ENCODE data around the gene NARF. TPM values are rescaled to one million over a fixed set of nuclear protein-coding genes. Genes with fewer than 3 reads are reported as not detected.

NARF gene
- total RNA-seq, 1 donor from 2014 or later, result 64.4 TPM

DNA sequence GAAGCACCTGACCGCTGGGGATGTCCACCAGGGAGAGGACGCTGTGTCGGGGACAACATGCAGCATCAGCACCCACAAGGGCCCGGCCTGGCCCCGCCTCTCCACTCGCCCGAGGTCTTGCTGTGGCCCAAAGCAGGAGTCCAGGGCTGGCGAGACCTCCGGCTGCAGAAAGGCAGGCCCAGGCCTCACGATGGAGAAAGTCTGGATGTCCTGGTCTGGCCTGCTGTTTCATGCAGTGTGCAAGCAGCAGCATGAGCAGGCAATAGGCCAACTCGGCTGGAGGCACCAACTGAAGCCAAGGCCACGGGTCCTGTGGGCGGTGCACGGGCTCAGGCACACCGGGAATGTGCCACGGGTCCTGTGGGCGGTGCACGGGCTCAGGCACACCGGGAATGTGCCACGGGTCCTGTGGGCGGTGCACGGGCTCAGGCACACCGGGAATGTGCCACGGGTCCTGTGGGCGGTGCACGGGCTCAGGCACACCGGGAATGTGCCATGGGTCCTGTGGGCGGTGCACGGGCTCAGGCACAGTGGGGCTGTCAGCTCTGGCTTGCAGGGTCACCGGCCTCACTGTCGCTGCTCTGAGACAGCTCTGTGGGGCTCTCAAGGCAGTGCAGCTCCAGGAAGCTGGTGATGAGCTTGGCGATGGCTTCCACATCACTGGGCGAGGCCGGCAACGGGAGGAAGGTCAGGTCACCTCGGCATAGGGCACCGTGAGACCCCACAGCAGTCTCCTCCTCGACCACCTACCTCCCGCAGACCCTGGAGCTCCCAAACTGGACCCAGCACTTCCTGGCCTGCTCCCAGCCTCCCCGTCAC, 14.9 kb upstream of the NARF start:
- H3K9me3 Mint-ChIP-seq (ENCODE audit: unreplicated experiment), result peaks cover 1% of the 10 kb centered on the region

DNA sequence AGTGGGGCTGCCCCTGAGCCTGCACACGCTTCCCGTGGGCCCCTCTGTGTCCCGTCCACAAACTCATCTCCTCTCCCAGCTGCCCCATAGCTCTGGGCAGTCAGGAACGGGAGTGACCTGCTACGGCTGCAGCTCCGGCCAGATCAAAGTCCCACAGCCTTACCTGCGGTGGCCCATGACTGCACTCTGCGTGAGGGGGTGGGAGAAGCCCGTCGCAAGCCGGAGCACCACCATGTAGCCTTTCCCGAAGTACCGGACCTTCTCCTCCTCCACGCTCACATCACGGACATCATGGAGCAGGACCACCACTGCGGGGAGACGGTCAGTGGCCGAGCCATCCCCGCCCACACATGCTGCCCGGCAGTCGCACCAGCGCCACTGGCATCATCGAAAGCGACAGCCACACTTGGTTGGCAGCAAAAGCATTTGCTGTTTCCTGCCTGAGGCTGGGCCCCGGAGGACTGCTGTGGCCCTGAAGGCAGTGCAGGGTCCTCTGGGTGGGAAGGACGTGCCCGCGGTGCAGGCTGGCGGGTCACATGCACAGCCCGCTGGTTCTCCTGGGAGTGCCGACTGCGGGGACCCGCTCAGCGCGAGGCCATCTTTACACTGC, 14.2 kb upstream of the NARF start:
- Histone ChIP-seq H3K4me3 (ENCODE audit: insufficient read depth, low read depth, low read length) (no peak overlapping the region), H3K27me3 (ENCODE audit: insufficient read depth, low read length) (no peaks in the 10 kb centered on the region), H4K20me1 (ENCODE audit: insufficient read depth, low read length) (peaks cover 42% of the 10 kb centered on the region), H3K4me1 (ENCODE audit: insufficient read depth, low read length) (peaks cover 9% of the 10 kb centered on the region), H3K9me3 (ENCODE audit: insufficient read depth, low read depth, low read length) (no peaks in the 10 kb centered on the region), H3K9ac (ENCODE audit: low read length) (no peak overlapping the region), H3K4me2 (ENCODE audit: low read length) (no peak overlapping the region), H3K79me2 (ENCODE audit: insufficient read depth, low read length) (peaks cover 7% of the 10 kb centered on the region), H2AFZ (ENCODE audit: low read depth, low read length) (no peak overlapping the region), H3K36me3 (ENCODE audit: insufficient read depth, low read length) (no peaks in the 10 kb centered on the region), H3K27ac (ENCODE audit: low read depth, low read length) (no peak overlapping the region)
- Mint-ChIP-seq H3K4me3 (ENCODE audit: unreplicated experiment) (no peak overlapping the region), H3K27ac (ENCODE audit: unreplicated experiment) (no peak overlapping the region), H3K36me3 (ENCODE audit: low read depth, unreplicated experiment) (peaks cover 8% of the 10 kb centered on the region), H3K4me1 (ENCODE audit: low read depth, unreplicated experiment) (no peaks in the 10 kb centered on the region), H3K27me3 (ENCODE audit: low read depth, unreplicated experiment) (no peaks in the 10 kb centered on the region), H3K9me3 (ENCODE audit: unreplicated experiment) (peaks cover 1% of the 10 kb centered on the region)
- TF ChIP-seq, protein P1, sequence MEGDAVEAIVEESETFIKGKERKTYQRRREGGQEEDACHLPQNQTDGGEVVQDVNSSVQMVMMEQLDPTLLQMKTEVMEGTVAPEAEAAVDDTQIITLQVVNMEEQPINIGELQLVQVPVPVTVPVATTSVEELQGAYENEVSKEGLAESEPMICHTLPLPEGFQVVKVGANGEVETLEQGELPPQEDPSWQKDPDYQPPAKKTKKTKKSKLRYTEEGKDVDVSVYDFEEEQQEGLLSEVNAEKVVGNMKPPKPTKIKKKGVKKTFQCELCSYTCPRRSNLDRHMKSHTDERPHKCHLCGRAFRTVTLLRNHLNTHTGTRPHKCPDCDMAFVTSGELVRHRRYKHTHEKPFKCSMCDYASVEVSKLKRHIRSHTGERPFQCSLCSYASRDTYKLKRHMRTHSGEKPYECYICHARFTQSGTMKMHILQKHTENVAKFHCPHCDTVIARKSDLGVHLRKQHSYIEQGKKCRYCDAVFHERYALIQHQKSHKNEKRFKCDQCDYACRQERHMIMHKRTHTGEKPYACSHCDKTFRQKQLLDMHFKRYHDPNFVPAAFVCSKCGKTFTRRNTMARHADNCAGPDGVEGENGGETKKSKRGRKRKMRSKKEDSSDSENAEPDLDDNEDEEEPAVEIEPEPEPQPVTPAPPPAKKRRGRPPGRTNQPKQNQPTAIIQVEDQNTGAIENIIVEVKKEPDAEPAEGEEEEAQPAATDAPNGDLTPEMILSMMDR (IDR thresholded peaks at IDR 0.05; ENCODE audit: insufficient read depth, low read depth, low read length), result no peak
- TF ChIP-seq EZH2 (IDR thresholded peaks at IDR 0.05; ENCODE audit: insufficient read depth, low read length), result no peak
- DNase-seq (ENCODE audit: low read depth) (no peak), FAIRE-seq (no peak)

More for the DNA sequence above, 14.9 kb upstream of the NARF start:
- Histone ChIP-seq H3K36me3 (ENCODE audit: insufficient read depth, low read length) (no peaks in the 10 kb centered on the region), H2AFZ (ENCODE audit: low read depth, low read length) (no peak overlapping the region), H3K79me2 (ENCODE audit: insufficient read depth, low read length) (peaks cover under 1% of the 10 kb centered on the region), H3K27me3 (ENCODE audit: insufficient read depth, low read length) (no peaks in the 10 kb centered on the region), H3K9ac (ENCODE audit: low read length) (no peak overlapping the region), H4K20me1 (ENCODE audit: insufficient read depth, low read length) (peaks cover 42% of the 10 kb centered on the region), H3K4me1 (ENCODE audit: insufficient read depth, low read length) (peaks cover 9% of the 10 kb centered on the region), H3K27ac (ENCODE audit: low read depth, low read length) (no peak overlapping the region), H3K9me3 (ENCODE audit: insufficient read depth, low read depth, low read length) (no peaks in the 10 kb centered on the region), H3K4me2 (ENCODE audit: low read length) (no peak overlapping the region), H3K4me3 (ENCODE audit: insufficient read depth, low read depth, low read length) (no peak overlapping the region)
- DNase-seq (ENCODE audit: low read depth) (no peak), FAIRE-seq (no peak)
- Mint-ChIP-seq H3K4me1 (ENCODE audit: low read depth, unreplicated experiment) (no peaks in the 10 kb centered on the region), H3K27ac (ENCODE audit: unreplicated experiment) (no peak overlapping the region), H3K36me3 (ENCODE audit: low read depth, unreplicated experiment) (peaks cover 8% of the 10 kb centered on the region), H3K4me3 (ENCODE audit: unreplicated experiment) (no peak overlapping the region), H3K27me3 (ENCODE audit: low read depth, unreplicated experiment) (no peaks in the 10 kb centered on the region)
- TF ChIP-seq, protein P1 (IDR thresholded peaks at IDR 0.05; ENCODE audit: insufficient read depth, low read depth, low read length), result no peak
- no peak for TF ChIP-seq EZH2 (IDR thresholded peaks at IDR 0.05; ENCODE audit: insufficient read depth, low read length)
